Loucy (cell line): ENCODE results near the gene MIR17HG.

Experiments
- CTCF ChIP-seq: fragments of 200-600 bp; sonication (generic); conservative IDR thresholded peaks from 2 replicates; pipeline ENCODE4 v1.5.1; 2014; ENCODE audit warnings: mild to moderate bottlenecking, antibody characterized with exemption, low read length
- EZH2phosphoT487 ChIP-seq: fragments of 200-600 bp; IDR thresholded peaks from 2 replicates; pipeline ENCODE4 v1.6.1; 2018; ENCODE audit warnings: antibody characterized with exemption, mild to moderate bottlenecking, moderate library complexity, borderline replicate concordance

- TF ChIP-seq CTCF (no peak), EZH2phosphoT487 (no peak)
Measured at GRCh38 chr13:91372911-91373310, 25.4 kb downstream of the MIR17HG start.
